HG03108 (cell line): ENCODE measurements around the gene PDILT.

Source experiments
- ATAC-seq: cut with Tn5 transposase; IDR thresholded peaks from one replicate; pipeline ENCODE4 v1.9.1; 2021; ENCODE audit warnings: moderate library complexity; ENCODE audit not compliant: unreplicated experiment

The PDILT gene

DNA sequence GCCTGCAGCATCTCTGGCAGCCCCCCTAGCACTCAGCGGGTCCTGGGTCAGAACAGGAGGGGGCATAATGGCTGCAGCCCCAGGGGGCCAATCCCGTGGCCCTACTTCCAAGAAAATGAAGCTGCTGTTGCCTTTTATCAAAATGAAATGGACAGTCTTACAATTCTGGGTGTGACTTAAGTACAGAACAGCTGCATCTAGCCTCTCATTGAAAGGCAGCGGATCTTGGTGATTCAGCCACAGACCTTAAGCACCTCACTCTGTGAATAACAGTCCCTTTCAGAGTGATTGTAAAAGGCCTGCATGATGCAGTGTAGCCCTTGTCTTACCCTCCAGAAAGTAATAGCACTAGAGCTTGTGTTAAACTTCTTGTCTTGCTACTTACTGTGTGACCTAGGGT lies 40.5 kb downstream of the PDILT start:
- no peak for ATAC-seq

GRCh38 chr16:20363191-20363590 lies 41.3 kb downstream of the PDILT start:
- ATAC-seq: no peak

GRCh38 chr16:20359997-20360396 lies 44.5 kb downstream of the PDILT start:
- no peak for ATAC-seq

GRCh38 chr16:20355114-20355782 lies 49.3 kb downstream of the PDILT start:
- no peak for ATAC-seq

DNA sequence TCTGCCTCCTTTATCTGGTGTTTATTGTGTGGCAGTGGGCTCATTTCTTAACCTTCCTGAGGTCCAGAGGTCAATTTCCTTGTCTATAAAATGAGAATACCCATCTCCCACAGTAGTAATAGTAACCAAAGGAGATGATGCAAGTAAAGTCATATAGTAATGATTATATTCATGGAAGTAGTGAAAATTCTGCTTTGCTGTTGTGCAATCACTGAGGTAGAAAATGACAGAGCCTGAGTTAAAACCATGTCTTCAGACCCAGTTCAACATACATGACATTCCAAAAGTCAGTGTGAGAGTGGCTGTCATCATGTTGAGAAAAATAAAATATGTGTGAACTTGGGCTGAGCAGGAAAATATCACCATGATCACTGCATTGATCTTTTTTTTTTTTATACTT lies 51.2 kb downstream of the PDILT start:
- no peak for ATAC-seq

DNA sequence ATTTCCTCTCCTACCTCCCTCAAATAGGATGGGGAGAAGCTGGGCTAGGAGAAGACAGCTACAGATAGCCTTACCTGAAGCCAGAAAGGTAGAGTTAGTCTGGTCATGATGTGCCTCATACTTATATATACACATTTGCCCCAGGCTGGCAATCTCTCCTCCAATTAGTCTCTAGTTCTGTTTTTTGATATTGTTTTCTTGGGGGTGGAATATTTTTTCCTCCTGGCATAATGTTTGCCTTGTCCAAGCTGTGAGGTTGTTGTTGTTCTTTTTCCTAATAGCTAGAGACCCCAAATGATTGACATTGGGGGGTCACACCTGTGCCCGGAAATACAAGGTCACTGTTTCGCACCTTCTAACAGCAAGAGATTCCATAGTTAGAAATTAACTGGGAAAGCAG lies 51.9 kb downstream of the PDILT start, which contains the start of gene UMOD:
TSS of gene UMOD (minus strand) at position 101 of the 400 bp plus-strand sequence. CDS start 1,978 bp downstream, outside the sequence.
- ATAC-seq: no peak

- ATAC-seq: no peak
Measured at GRCh38 chr16:20349615-20350014, 54.9 kb downstream of the PDILT start.

DNA sequence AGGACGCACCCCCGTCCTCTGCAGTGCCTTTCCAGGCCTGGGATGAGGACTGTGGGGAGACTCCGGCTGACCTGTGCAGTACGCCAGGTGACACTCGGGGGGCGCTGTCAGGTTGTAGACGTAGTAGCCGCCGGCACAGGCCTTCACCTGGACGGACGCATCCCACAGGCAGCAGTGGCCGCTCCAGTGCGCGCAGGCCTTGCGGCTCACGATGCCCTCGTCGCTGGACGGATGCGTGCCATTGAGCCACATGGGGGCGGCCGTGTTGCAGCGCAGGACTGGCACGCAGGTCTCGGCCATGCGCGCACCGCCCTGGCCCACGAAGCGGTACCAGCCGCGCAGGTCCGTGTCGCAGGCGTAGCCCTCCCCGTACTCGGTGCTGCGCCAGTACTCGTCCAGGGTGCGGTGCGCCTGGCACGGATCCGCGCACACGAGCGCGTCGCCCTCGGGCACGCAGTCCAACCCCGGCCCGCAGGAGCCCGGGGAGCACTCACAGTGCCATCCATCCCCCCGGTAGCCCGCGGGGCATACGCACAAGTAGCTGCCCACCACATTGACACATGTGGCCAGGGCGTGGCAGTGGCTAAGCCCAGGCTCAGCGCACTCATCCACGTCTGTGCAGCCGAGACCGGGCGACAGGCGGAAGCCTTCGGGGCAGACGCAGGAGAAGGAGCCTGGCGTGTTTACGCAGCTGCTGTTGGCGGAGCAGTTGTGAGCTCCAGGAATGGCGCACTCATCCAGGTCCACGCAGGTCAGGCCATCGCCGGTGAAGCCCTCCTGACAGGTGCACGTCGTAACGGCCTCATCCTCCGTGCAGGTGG lies 56.0 kb downstream of the PDILT start:
- ATAC-seq: no peak

DNA sequence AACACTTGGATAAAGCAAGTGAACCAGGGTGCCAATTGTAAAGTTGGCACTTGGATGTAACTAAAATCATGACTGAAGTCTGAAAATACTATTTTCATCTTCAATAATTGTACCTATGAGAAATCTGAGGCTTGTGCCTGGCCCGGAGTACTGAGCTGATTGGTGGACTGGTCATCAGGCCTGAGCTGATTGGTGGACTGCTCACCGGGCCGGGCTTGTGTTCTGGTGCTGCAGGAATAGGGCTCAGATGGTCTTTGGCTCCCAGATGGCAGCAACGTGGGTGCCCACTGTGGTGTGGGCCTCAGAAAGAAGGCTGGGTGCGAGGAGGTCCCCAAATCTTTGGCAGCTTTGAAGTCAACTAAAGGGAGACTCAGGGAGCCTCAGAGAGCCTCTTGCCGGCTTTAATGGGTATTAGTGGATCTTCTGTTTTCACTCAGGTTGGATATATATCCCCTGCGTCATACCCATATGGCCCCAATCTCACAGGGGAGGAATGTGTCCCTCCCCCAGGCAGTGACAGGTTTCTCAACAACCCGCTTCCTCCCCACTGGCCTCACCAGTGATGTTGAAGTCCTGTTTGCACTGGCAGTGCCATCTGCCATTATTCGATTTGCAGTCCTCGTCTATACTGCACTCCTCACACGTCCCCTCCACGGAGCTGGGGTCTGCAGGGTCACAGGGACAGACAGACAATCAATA lies 56.7 kb downstream of the PDILT start:
- no peak for ATAC-seq

DNA sequence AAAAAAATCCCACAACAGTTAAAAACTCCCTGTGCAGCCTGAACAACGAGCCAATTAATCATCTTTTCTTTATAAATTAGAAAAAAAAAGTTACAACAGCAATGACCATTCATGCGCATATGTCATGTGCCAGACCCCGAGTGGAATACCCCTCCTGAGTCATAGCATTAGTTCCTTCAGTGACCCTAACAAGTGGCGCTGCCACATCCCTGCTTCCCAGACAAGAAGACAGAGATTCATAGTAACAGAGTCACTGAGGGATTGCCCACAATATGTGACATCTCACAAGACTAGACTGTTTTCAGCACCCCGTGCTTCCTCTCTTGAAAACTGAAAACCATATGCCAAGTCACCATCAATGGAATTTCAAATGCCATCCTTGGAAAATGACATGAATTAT lies 59.9 kb downstream of the PDILT start:
- no peak for ATAC-seq

DNA sequence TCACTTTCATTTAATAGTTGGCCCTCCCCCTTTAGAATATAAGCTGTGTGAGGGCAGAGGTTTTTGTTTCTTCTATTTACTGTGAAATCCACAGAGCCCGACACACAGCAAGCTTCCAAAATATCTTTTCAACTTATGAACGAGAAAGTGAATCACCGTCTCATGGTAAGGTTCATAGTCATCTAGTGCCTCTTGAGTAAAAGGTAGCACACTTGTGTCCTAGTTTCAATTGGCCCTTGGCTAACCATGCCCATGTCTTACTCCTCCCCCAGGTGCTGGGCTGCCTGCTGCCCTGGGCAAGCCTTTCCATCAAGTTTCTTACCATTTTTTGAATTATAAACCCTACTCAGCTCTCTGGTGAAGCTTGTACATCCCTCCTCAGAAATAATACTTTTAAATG lies 64.8 kb downstream of the PDILT start:
- ATAC-seq: no peak

DNA sequence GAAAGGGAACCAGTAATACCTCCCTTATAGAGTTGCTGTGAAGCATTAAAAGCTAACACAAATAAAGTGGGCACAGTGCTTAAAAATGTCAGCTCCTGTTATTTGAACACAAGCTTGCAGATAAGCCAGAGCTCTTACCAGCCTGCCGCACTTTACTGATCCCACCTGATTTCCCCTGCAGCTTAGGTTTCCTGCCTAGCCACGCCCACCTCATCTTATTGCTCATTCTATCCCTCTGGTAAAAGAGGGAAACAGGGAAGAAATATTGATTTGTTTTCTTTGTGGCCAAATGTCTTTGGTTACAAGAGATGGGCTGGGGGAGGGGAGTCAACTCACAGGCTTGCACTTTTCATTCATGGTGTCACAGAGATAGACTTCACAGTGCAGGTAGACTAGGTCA lies 67.6 kb downstream of the PDILT start:
- ATAC-seq: no peak

- ATAC-seq: no peak
Measured at GRCh38 chr16:20334396-20334795, 70.1 kb downstream of the PDILT start.

- ATAC-seq: no peak
Measured at GRCh38 chr16:20333120-20333519, 71.4 kb downstream of the PDILT start.

GRCh38 chr16:20332411-20332810 lies 72.1 kb downstream of the PDILT start:
- ATAC-seq: no peak

DNA sequence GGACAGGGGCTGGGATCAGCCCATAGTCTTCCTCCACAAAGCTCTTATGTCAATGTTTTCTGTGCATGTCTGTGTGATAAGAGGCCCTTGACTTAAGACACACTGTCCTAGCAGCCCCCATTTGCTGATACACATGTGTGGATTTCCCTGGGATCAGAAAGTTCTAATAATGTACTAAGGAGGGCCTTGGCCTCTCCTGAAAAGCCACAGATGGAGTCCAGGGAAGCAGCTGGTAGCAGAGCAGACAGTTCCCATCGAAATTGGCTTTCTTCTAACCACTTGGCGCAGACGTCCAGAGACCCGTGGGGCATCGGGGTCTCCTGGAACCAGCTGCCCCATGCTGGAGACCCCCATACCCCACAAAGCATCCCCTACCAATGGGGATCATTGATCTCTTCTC lies 72.9 kb downstream of the PDILT start:
- ATAC-seq: no peak

DNA sequence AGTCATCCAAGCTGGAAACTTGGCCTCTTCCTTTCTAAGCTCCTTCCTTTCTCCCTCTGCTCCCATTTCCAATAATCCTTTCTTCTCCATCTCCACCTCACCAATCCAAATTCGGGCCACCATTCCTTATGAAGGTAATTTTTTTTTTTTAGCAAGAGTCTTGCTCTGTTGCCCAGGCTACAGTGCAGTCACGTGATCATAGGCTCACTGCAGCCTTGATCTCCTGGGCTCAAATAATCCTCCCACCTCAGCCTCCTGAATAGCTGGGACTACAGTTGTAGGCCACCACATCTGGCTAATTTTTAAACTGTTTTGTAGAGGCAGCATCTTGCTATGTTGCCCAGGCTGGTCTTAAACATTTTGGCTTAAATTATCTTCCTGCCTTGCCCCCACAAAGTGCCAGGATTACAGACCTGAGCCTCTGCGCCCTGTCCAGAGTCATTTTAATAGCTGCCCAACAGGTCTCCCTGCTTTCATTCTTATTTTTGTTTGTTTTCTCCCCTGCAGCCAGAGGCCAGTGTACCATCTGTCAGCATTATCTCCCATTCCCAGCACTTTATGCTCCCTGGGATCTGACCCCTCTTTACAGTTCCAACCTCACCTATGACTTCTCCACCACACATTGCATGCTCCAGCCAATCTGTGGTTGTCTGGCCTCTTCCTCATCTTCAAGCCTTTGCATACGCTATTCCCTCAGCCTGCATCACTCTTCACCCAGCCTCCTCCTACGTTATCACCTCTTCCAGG lies 75.0 kb downstream of the PDILT start:
- no peak for ATAC-seq

DNA sequence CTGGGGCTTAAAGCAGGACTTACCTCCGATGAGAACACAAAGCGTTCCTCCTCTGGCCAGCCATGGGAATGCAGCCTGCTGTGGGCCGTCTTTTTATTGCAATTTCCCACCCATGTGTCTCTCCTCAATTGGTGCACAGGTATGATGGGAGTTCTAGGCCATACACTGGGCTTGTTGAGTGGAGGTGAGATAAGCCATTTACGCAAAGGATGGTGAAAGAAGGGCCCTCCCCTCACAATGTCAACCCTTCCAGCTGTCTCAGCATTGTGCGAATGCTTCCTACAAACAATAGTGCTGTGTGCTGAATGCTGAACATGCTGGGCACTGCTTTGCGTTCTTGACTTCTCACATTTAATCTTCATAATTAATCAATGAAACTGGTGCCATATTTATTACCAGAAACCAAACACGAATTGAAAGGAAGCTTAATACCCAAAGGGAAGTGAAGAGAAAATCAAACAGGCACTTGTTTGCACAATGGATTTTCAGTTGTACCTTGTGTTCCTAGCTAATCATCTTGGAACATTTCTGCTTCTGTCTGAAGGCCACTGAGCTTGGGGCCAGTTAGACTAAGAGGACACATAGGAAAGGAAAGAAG lies 77.0 kb downstream of the PDILT start, which contains the start of gene GP2:
TSS of gene GP2 (minus strand) at position 70 of the 598 bp plus-strand sequence. CDS start 1,082 bp downstream, outside the sequence.
- ATAC-seq: no peak

GRCh38 chr16:20326321-20326720 lies 78.2 kb downstream of the PDILT start:
- ATAC-seq: no peak

DNA sequence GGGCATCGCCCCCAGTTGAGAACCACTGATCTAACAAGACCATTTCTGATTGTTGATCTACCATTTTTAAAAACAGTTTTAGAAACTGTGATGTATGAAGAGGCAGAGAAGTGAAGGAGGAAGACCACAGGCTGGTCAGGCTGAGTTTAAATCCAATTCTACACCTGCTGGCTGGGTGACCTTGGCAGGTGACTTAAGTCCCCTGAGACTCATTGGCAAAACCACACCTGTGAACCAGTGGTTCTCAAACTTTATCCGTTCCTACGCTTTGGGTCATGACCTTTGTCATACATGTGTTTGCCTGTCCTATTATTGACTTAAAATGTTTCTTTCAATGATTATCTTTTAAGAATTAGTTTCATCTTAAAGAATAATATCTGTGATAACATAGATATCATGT lies 79.5 kb downstream of the PDILT start:
- no peak for ATAC-seq
